Activated CD8-positive, alpha-beta memory T cell treated with anti-CD3 and anti-CD28 coated beads for 24 hours (primary cell): ENCODE data around the gene KCNK15.
"Not testable (repeated sequence)": the region's sequence is repeated elsewhere in the genome, so short reads cannot be mapped to it uniquely, and the experiment has no call there.

ENCODE experiments used
- DNase-seq: peaks from one replicate; pipeline ENCODE4 v3.0.0-alpha.2; 2020

The KCNK15 gene

DNA sequence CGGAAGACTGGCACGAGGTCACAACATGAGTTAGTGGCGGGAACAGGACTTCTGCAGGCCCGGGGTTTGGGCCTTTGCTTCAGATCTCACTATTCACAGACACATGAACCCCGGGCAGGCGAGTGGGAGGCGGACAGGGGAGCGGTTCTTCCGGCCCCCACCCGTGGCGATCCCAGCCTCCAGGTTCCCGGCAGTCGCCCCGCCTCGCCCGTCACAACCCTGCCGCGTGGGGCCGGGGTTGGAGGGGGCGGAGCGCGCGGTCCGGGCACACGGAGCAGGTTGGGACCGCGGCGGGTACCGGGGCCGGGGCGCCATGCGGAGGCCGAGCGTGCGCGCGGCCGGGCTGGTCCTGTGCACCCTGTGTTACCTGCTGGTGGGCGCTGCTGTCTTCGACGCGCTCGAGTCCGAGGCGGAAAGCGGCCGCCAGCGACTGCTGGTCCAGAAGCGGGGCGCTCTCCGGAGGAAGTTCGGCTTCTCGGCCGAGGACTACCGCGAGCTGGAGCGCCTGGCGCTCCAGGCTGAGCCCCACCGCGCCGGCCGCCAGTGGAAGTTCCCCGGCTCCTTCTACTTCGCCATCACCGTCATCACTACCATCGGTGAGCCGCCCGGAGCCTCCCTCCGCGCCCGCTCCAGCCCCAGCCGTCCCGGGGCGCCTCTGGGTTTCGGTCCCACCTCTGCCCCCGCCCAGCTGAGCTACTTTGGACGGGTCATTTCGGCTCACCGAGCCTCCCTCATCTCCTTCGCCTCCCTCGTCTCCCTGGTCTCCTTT is at the start of gene KCNK15:
Gene KCNK15, plus strand, starts transcription at position 268 of the 769 bp plus-strand sequence. Its CDS starts 46 bp downstream, at position 314.
- peak; percentile 75 for DNase-seq

- no peak for DNase-seq
These were observed 49.4 kb upstream of the KCNK15 start for GRCh38 chr20:44696315-44696714.

GRCh38 chr20:44697041-44697440 is 48.6 kb upstream of the KCNK15 start:
- DNase-seq = not testable (repeated sequence)

- no peak for DNase-seq
These were observed 47.3 kb upstream of the KCNK15 start for GRCh38 chr20:44698351-44698750.

DNA sequence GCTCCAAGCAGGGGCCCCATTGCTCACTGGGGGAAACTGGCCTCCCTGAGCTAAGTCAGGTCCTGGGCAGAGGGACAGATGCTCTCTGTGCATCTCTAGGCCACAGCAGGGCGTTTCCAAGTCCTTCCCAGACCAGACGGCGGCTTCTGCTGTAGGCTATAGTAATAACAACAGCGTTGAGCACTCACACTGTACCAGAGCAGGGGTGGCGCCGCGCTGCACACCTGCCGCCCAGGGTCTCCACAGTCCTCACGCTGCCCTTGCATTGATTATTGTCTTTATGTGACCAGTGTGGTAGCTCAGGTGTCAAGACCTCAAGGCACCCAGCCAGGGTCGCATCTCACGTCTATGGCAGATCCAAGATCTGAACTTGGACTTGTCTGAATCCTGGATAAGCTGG is 45.4 kb upstream of the KCNK15 start:
- DNase-seq = no peak

- DNase-seq = no peak
These were observed 44.4 kb upstream of the KCNK15 start for GRCh38 chr20:44701118-44701857.

GRCh38 chr20:44701858-44702256 is 43.8 kb upstream of the KCNK15 start:
- no peak for DNase-seq

DNA sequence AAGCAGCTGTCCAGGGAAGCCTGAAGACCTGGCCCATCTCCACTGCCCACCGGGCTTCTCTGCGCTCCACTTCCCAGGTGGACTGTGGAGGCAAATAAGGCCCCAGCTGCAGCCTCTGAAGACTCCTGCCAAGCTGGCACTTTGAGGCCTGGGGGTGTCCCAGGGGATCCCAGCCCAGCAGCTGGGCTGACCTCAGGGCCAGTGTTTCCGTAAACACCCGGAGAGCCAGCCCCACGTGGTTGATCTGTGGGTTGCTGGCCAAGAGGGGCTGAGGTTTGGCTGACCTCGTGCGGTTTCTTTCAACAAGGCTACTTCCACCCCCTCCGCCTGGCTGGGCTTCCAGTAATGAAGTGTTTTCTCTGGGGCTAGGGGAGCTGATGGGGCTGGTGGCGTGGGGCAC is 42.9 kb upstream of the KCNK15 start:
- no peak for DNase-seq

DNA sequence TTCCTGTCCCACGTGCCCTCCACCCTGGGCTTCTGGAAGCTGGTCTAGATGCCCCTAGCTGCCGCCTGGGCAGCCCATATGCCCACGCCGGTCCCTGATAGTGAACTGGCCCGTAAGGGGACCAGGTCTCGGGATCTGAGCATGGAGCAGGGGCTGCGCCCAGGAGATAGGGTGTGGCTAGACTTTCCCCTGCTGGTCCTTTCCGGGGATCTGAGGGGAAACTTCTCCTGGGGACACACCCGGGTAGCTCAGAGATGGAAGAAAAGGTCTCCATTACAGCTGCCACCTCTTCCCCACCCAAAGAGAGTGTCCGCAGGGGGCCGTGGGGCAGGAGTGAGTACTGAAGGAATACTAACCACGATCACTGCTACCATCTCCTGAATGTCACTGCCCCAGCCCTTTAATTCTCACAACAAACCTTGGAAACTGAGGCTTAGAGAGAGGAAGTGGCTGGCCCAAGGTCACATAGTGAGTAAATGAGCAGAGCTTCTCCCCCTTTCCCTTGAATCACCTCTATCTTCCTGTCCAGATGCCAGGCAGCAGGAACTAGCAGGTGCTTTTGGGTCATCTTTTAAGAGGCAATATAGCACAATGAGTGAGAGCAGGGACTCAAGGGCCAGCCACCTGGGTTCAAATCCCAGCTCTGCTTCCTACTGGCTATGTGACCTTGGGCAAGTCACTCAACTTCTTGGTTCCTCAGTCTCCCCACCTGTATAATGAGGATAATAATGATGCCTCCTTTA is 42.3 kb upstream of the KCNK15 start:
- no peak for DNase-seq

GRCh38 chr20:44703956-44704488 is 41.6 kb upstream of the KCNK15 start:
- no peak for DNase-seq

DNA sequence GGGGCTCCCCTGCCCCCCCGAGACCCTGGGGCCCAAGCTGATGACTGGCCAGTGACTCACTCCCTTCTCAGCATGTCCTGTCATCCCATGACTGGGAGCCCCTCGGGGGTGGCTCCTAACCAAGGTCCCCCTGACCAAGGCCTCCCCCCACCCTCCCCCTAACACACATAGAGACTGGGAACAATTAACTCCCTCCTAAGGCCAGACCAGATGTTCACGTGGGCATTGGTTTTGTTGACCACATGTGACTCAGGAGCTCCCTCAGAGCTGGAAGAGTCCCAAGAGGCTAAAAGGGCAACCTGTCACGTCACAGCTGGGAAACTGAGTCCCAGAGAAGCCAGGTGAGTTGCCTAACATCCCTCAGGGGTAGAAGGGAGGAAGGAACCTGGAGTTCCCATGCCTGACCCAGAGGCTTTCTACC is 41.1 kb upstream of the KCNK15 start:
- DNase-seq = no peak

DNA sequence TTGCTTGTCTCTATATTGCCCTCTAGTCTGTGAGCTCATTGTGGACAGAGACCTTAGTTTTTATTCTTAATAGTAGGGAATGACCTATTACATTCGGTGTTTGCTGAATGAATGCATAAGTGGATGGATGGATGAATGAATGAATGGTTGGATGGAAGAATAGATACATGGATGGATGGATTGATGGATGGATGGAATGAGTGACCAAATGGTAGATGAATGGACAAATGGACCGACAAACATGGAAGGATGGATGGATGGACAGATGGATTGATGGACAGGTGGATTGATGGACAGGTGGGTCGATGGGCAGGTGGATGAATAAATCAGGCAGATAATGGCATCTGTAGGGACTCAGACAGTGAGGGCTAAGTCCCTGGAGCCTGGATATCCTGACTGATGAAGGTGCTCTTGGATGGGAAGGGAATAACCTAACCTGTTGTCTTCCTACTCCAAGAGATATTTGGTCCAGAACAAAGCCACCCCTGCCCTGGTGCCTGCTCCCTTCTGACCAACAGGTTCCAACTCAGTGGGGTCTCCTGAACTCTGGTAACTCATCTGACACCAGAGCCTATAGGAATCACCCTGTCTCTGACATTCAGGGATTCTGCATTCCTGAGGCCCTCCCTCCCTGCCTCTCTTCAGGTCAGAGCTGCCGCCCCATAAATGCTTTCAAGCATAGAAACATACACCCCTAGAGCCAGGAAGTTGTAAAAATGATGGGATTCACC is 40.1 kb upstream of the KCNK15 start:
- DNase-seq = no peak

- DNase-seq = no peak
These were observed 39.2 kb upstream of the KCNK15 start for GRCh38 chr20:44706301-44707017.

- DNase-seq = no peak
These were observed 38.6 kb upstream of the KCNK15 start for GRCh38 chr20:44707018-44707579.

- DNase-seq = no peak
These were observed 36.3 kb upstream of the KCNK15 start for GRCh38 chr20:44709380-44709779.

- no peak for DNase-seq
These were observed 35.9 kb upstream of the KCNK15 start for GRCh38 chr20:44709797-44710196.

GRCh38 chr20:44711237-44711636 is 34.4 kb upstream of the KCNK15 start:
- DNase-seq = no peak

- DNase-seq = no peak
These were observed 31.5 kb upstream of the KCNK15 start for GRCh38 chr20:44714102-44714700.

DNA sequence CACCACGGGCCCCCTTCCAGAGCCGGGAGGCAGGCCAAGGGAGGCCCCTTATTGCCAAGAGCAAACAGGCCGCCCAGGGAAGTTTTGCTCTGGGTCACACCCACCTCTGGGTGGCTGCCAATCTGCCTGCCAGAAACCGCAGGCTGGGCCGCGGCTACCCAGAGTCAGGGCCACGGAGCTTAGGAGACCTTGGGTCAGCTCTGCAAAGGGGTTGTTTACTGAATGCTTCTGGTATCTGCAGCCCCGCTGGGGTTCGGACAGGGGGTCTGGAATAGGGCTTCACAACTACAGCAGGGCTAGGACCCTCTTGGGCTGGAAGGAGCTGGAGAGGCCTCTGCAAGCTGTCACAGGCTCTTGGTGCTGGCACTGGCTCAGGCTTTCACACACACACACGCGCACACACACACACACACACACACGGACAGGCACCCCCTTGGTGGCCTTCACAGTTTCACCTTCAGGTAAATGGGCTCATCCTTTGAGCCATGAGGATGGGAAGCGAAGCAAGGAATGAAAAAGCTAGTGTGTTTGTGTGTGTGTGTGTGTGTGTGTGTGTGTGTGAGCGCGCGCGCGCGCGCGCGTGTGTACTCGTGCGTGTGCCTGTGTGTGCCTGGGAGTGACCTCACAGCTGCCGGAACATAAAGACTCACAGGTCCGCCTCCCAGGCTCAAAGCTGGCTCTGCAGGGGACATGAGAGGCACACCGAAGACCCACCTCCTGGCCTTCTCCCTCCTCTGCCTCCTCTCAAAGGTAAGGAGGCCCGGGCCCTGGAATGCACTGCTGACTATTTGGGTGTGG is 30.8 kb upstream of the KCNK15 start, which contains the start of gene CCN5:
Gene CCN5, plus strand, starts transcription at position 669 of the 798 bp plus-strand sequence. Its CDS starts 22 bp downstream, at position 691.
- DNase-seq = no peak
